ENCODE measurements around the gene SMPD2. TPM values are rescaled to one million over a fixed set of nuclear protein-coding genes. Genes with fewer than 3 reads are reported as not detected.

Gene SMPD2
- total and polyA plus RNA-seq, 2 of the 4 experiments (the other 2 are of a cell fraction): 7.7 to 9.0 TPM

GRCh38 chr6:109449064-109449794 lies 8.7 kb downstream of the SMPD2 start:
- TF ChIP-seq CTCF (conservative IDR thresholded peaks at IDR 0.05; ENCODE audit: low read depth, low read length) (no peak), ELK1 (IDR thresholded peaks at IDR 0.05; ENCODE audit: borderline replicate concordance, low read depth, low read length) (no peak), MXI1 (IDR thresholded peaks at IDR 0.05; ENCODE audit: borderline replicate concordance, low read depth, low read length) (no peak), RFX5 (IDR thresholded peaks at IDR 0.05; ENCODE audit: low read depth, low read length) (no peak), USF2 (IDR thresholded peaks at IDR 0.05; ENCODE audit: low read depth, low read length) (no peak), CEBPB (IDR thresholded peaks at IDR 0.05; ENCODE audit: low read depth, low read length) (no peak), BHLHE40 (IDR thresholded peaks at IDR 0.05; ENCODE audit: low read depth, low read length) (no peak), POLR2A (IDR thresholded peaks at IDR 0.05; ENCODE audit: low read depth, low read length) (no peak), MAZ (IDR thresholded peaks at IDR 0.05; ENCODE audit: borderline replicate concordance, low read depth, low read length) (no peak), MAFK (IDR thresholded peaks at IDR 0.05; ENCODE audit: low read depth, low read length) (no peak)
- Histone ChIP-seq H3K9me3 (ENCODE audit: control insufficient read depth, insufficient read depth, low read length) (no peaks in the 10 kb centered on the region), H2AK9ac (replicated peaks; ENCODE audit: low read depth, low read length, poor library complexity) (no peak overlapping the region), H3K4ac (ENCODE audit: low read depth, low read length) (no peak overlapping the region), H3K9ac (ENCODE audit: low read depth, low read length) (no peak overlapping the region), H2BK20ac (ENCODE audit: low read depth, low read length) (no peak overlapping the region), H4K5ac (ENCODE audit: low read depth, low read length) (no peak overlapping the region), H3K4me1 (ENCODE audit: control insufficient read depth, insufficient read depth, low read length) (peaks cover 4% of the 10 kb centered on the region; the same call in 1 of the 2 replicates), H2BK15ac (ENCODE audit: low read depth, low read length) (no peak overlapping the region), H3K18ac (ENCODE audit: low read depth, low read length) (no peak overlapping the region), H3K4me3 (ENCODE audit: insufficient read depth, low read depth, low read length) (no peak overlapping the region), H3K27me3 (ENCODE audit: control insufficient read depth, insufficient read depth, low read length) (no peaks in the 10 kb centered on the region), H2BK5ac (ENCODE audit: low read depth, low read length, poor library complexity, severe bottlenecking) (no peak overlapping the region), H2BK120ac (ENCODE audit: low read depth, low read length) (no peak overlapping the region), H3K9me1 (ENCODE audit: insufficient read depth, low read length) (peaks cover 16% of the 10 kb centered on the region), H2AK5ac (ENCODE audit: low read depth, low read length) (no peak overlapping the region), H3K14ac (replicated peaks; ENCODE audit: low read depth, low read length) (no peak overlapping the region), H3K4me2 (ENCODE audit: low read depth, low read length) (no peak overlapping the region), H2AFZ (replicated peaks; ENCODE audit: low read length, poor library complexity) (no peak overlapping the region), H4K8ac (ENCODE audit: low read depth in 2 of 2, low read length in 2 of 2) (no peak overlapping the region), H3K27ac (ENCODE audit: insufficient read depth, low read length) (no peak overlapping the region), H4K20me1 (ENCODE audit: insufficient read depth, low read length) (peaks cover 7% of the 10 kb centered on the region; the same call in 1 of the 2 replicates), H3K23ac (ENCODE audit: low read depth, low read length) (no peak overlapping the region), H3K56ac (ENCODE audit: extremely low read depth, insufficient read depth, low read length) (no peak overlapping the region), H3K36me3 (ENCODE audit: control insufficient read depth, insufficient read depth, low read length) (peaks cover 68% of the 10 kb centered on the region), H4K91ac (ENCODE audit: insufficient read depth, low read depth, low read length) (no peak overlapping the region), H3K79me1 (ENCODE audit: low read depth in 1 of 2, low read length in 2 of 2) (peaks cover 7 to 36% of the 10 kb centered on the region in 2 experiments)
- in situ Hi-C loops (cut with MboI; ENCODE audit: low sequenced_read_pairs) (no loop called here), dilution Hi-C loops (cut with HindIII; ENCODE audit: low sequenced_read_pairs, unreplicated experiment) (no loop called here), intact Hi-C loops (cut with micrococcal nuclease) (no loop called here)
- ChIA-PET POLR2A (ENCODE audit: unreplicated experiment) (no interaction called here), CTCF (no interaction called here)
- no peak for DNase-seq
- WGBS, 2 experiments (ENCODE audit: extremely low coverage in 2 of 2, insufficient read length in 1 of 2): 93% methylated on average over 10 of the region's 19 CpGs; no CpG with 5 or more reads in 1 of the 2 experiments
- BruUV-seq (replicated peaks): no TSS peak
- ATAC-seq (ENCODE audit: low read depth): no peak

Data from IMR-90 (cell line).